GM12878 (cell line): ENCODE measurements around the gene PROCA1. TPM values are rescaled to one million over a fixed set of nuclear protein-coding genes. Genes with fewer than 3 reads are reported as not detected.

Source experiments
- DPF2 ChIP-seq: fragments of 450-650 bp; IDR thresholded peaks from 2 replicates; pipeline ENCODE4 v1.6.1; 2017; ENCODE audit warnings: mild to moderate bottlenecking
- EED ChIP-seq: sonication (generic); IDR thresholded peaks from 2 replicates; pipeline ENCODE4 v1.6.1; 2016; ENCODE audit warnings: antibody characterized with exemption, low read depth
- ETV6 ChIP-seq, 2 experiments: fragments of 450-650 bp in 1 of 2; IDR thresholded peaks in 1 of 2; conservative IDR thresholded peaks in 1 of 2; 2 replicates each; pipeline ENCODE4 v1.6.1; 2014; ENCODE audit warnings: antibody characterized with exemption in 1 of 2, borderline replicate concordance in 1 of 2, low read depth in 1 of 2, mild to moderate bottlenecking in 1 of 2, moderate library complexity in 1 of 2
- EZH2 ChIP-seq: IDR thresholded peaks from 2 replicates; pipeline ENCODE4 v1.6.1; 2012; ENCODE audit warnings: low read depth, mild to moderate bottlenecking, control low read depth, inconsistent platforms, low read length, borderline replicate concordance; ENCODE audit not compliant: control insufficient read depth
- GATAD2B ChIP-seq: fragments of 450-650 bp; conservative IDR thresholded peaks from 2 replicates; pipeline ENCODE4 v1.6.1; 2017; ENCODE audit warnings: low read depth, mild to moderate bottlenecking, moderate library complexity
- NR2C2 ChIP-seq: IDR thresholded peaks from 2 replicates; pipeline ENCODE4 v1.6.1; 2011; ENCODE audit warnings: borderline replicate concordance, low read depth; ENCODE audit not compliant: control insufficient read depth, insufficient read length
- RB1 ChIP-seq: fragments of 450-650 bp; formaldehyde crosslinking; IDR thresholded peaks from 2 replicates; pipeline ENCODE4 v1.6.1; 2017; ENCODE audit warnings: mild to moderate bottlenecking, borderline replicate concordance
- SMAD5 ChIP-seq: IDR thresholded peaks from 2 replicates; pipeline ENCODE4 v1.6.1; 2016; ENCODE audit warnings: antibody characterized with exemption, low read depth
- SP1 ChIP-seq: IDR thresholded peaks from one replicate; pipeline ENCODE4 v1.6.1; 2011; ENCODE audit warnings: low read depth, low read length
- YBX1 ChIP-seq: fragments of 450-650 bp; IDR thresholded peaks from 2 replicates; pipeline ENCODE4 v1.6.1; 2016; ENCODE audit warnings: antibody characterized with exemption
- ZBED1 ChIP-seq: IDR thresholded peaks from 2 replicates; pipeline ENCODE4 v1.6.1; 2016; ENCODE audit warnings: borderline replicate concordance
- ZNF384 ChIP-seq: IDR thresholded peaks from 2 replicates; pipeline ENCODE4 v1.6.1; 2012; ENCODE audit warnings: low read depth, mild to moderate bottlenecking, low read length, improper control_type of control experiment, borderline replicate concordance
- polyA plus RNA-seq, 11 experiments: library from polyadenylated mRNA; depleted of rRNA in 4 of 11; unstranded in 6 of 11; stranded (reverse) in 5 of 11; fragments of >200 nt; fragmentation: Nextera tagmentation in 4 of 11; fragmentation: Illumina TruSeq in 1 of 11; extraction: Ambion mirVana in 4 of 11; extraction: Trizol in 1 of 11; gene quantifications; 1 replicate in 1 of 11; 2 replicates in 10 of 11; pipeline versions ENCODE4 v1.2.1 to v1.2.3, GENCODE V29; 2011 to 2016; ENCODE audit warnings: inconsistent platforms in 2 of 11, missing spikeins in 2 of 11, low read depth in 1 of 11
- total RNA-seq, 4 experiments: library from RNA; depleted of rRNA in 3 of 4; stranded (reverse); fragments of >200 nt in 3 of 4; fragmentation: Illumina TruSeq in 1 of 4; extraction: Trizol in 1 of 4; gene quantifications; 2 replicates each; pipeline versions ENCODE4 v1.2.1 to v1.2.3, GENCODE V29; 2013 to 2021
- TF ChIP-seq, protein P1 (sequence below): IDR thresholded peaks from 2 replicates; pipeline ENCODE4 v1.6.1; 2011; ENCODE audit warnings: low read depth, mild to moderate bottlenecking, low read length, moderate library complexity, borderline replicate concordance; ENCODE audit errors: extremely low read depth
- TF ChIP-seq, protein P2 (sequence below): fragments of 450-650 bp; IDR thresholded peaks from 2 replicates; pipeline ENCODE4 v1.6.1; 2016; ENCODE audit warnings: mild to moderate bottlenecking, moderate library complexity, borderline replicate concordance
- TF ChIP-seq, protein P3 (sequence below): fragments of 150-350 bp; IDR thresholded peaks from 2 replicates; pipeline ENCODE4 v1.6.1; 2016; ENCODE audit warnings: low read depth, low read length
- TF ChIP-seq, protein P4 (sequence below): fragments of 450-650 bp; IDR thresholded peaks from 2 replicates; pipeline ENCODE4 v1.6.1; 2018; ENCODE audit warnings: borderline replicate concordance, mild to moderate bottlenecking; ENCODE audit not compliant: partially characterized antibody

The PROCA1 gene
- total and polyA plus RNA-seq, 10 of the 15 experiments (the other 5 are each of a cell fraction or from before 2014, with no cell fraction given), result 0.35 to 4.8 (median 1.4) TPM

DNA sequence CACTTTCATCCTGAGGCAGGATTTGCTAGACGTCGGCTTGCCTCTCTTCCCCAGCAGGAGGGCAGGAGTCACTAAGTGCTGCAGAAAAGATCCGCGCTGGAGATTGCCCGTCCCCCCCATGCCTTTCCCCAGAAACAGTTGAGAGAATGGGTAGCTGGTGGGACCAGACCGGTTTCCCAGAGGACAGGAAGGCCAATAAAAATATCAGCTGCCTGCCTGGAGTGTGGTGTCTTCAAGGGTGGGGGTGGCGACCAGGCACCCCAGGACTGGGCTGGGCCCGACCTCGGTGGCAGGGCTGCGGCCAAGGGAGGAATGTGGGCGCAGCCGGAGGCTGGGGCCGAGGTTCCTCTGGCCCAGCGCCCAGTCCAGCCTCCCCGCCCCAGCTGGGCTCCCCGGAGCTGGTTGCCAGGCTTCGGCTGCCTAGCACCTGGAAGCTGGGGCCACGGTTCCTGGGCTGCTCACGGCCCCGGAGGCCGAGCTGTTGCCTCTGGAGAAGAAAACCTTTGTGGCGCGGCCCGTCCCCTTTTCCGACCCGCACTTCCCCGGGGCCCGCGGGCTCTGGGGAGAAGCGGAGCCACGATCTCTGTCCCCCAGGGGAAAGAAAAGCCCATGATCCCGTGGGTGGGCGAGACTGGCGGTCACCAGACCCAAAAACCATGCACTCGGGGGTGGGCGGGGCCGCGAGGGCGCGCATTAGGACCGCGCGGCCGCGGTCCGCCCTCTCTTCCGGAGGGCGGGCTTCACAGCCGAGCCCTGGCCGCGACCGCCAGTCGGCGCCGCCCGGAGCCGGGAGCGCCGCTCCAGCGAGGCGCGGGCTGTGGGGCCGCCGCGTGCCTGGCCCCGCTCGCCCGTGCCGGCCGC lies 31.8 kb upstream of the PROCA1 start, which contains the start of gene TRAF4 (continued):
- TF ChIP-seq SMAD5 (0 out of 2 replicates have a peak, but pooled peaks have one; percentile 38), ZBED1 (peak; percentile 11; the same call in 1 of the 2 replicates), ETV6 (conservative IDR thresholded peaks at IDR 0.05 in 1 of 2, IDR thresholded peaks at IDR 0.05 in 1 of 2; ENCODE audit: borderline replicate concordance in 1 of 2, low read depth in 1 of 2) (no peak), EED (peak; percentile 45; the same call in 1 of the 2 replicates), DPF2 (peak; percentile 93; the same call in 1 of the 2 replicates), YBX1 (no peak), NR2C2 (no peak), ZNF384 (no peak), SP1 (peak; percentile 84), GATAD2B (peak; percentile 98; the same call in 1 of the 2 replicates), RB1 (peak; percentile 90; the same call in 1 of the 2 replicates), EZH2 (no peak)
- TF ChIP-seq, protein P1, sequence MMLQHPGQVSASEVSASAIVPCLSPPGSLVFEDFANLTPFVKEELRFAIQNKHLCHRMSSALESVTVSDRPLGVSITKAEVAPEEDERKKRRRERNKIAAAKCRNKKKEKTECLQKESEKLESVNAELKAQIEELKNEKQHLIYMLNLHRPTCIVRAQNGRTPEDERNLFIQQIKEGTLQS, result no peak
- TF ChIP-seq, protein P2, sequence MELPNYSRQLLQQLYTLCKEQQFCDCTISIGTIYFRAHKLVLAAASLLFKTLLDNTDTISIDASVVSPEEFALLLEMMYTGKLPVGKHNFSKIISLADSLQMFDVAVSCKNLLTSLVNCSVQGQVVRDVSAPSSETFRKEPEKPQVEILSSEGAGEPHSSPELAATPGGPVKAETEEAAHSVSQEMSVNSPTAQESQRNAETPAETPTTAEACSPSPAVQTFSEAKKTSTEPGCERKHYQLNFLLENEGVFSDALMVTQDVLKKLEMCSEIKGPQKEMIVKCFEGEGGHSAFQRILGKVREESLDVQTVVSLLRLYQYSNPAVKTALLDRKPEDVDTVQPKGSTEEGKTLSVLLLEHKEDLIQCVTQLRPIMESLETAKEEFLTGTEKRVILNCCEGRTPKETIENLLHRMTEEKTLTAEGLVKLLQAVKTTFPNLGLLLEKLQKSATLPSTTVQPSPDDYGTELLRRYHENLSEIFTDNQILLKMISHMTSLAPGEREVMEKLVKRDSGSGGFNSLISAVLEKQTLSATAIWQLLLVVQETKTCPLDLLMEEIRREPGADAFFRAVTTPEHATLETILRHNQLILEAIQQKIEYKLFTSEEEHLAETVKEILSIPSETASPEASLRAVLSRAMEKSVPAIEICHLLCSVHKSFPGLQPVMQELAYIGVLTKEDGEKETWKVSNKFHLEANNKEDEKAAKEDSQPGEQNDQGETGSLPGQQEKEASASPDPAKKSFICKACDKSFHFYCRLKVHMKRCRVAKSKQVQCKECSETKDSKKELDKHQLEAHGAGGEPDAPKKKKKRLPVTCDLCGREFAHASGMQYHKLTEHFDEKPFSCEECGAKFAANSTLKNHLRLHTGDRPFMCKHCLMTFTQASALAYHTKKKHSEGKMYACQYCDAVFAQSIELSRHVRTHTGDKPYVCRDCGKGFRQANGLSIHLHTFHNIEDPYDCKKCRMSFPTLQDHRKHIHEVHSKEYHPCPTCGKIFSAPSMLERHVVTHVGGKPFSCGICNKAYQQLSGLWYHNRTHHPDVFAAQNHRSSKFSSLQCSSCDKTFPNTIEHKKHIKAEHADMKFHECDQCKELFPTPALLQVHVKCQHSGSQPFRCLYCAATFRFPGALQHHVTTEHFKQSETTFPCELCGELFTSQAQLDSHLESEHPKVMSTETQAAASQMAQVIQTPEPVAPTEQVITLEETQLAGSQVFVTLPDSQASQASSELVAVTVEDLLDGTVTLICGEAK, result no peak; the same call in 1 of the 2 replicates
- TF ChIP-seq, protein P3, sequence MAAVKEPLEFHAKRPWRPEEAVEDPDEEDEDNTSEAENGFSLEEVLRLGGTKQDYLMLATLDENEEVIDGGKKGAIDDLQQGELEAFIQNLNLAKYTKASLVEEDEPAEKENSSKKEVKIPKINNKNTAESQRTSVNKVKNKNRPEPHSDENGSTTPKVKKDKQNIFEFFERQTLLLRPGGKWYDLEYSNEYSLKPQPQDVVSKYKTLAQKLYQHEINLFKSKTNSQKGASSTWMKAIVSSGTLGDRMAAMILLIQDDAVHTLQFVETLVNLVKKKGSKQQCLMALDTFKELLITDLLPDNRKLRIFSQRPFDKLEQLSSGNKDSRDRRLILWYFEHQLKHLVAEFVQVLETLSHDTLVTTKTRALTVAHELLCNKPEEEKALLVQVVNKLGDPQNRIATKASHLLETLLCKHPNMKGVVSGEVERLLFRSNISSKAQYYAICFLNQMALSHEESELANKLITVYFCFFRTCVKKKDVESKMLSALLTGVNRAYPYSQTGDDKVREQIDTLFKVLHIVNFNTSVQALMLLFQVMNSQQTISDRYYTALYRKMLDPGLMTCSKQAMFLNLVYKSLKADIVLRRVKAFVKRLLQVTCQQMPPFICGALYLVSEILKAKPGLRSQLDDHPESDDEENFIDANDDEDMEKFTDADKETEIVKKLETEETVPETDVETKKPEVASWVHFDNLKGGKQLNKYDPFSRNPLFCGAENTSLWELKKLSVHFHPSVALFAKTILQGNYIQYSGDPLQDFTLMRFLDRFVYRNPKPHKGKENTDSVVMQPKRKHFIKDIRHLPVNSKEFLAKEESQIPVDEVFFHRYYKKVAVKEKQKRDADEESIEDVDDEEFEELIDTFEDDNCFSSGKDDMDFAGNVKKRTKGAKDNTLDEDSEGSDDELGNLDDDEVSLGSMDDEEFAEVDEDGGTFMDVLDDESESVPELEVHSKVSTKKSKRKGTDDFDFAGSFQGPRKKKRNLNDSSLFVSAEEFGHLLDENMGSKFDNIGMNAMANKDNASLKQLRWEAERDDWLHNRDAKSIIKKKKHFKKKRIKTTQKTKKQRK, result no peak
- TF ChIP-seq, protein P4, sequence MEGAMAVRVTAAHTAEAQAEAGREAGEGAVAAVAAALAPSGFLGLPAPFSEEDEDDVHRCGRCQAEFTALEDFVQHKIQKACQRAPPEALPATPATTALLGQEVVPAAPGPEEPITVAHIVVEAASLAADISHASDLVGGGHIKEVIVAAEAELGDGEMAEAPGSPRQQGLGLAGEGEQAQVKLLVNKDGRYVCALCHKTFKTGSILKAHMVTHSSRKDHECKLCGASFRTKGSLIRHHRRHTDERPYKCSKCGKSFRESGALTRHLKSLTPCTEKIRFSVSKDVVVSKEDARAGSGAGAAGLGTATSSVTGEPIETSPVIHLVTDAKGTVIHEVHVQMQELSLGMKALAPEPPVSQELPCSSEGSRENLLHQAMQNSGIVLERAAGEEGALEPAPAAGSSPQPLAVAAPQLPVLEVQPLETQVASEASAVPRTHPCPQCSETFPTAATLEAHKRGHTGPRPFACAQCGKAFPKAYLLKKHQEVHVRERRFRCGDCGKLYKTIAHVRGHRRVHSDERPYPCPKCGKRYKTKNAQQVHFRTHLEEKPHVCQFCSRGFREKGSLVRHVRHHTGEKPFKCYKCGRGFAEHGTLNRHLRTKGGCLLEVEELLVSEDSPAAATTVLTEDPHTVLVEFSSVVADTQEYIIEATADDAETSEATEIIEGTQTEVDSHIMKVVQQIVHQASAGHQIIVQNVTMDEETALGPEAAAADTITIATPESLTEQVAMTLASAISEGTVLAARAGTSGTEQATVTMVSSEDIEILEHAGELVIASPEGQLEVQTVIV, result peak; percentile 27
